CD4-positive, alpha-beta T cell treated with Interleukin-6 at 100 ng/mL for 8 hours (primary cell): ENCODE results near the gene MS4A4E.
A peak's percentile ranks its signal among the peaks of the same experiment; 100 is the strongest.
"Not testable (repeated sequence)": the region's sequence is repeated elsewhere in the genome, so short reads cannot be mapped to it uniquely, and the experiment has no call there.

Experiments
- DNase-seq: peaks from one replicate; pipeline ENCODE4 v3.0.0-alpha.2; 2020; ENCODE audit warnings: mixed read lengths, low spot score

The MS4A4E gene

GRCh38 chr11:60242740-60243239 is at the start of gene MS4A4E:
Gene MS4A4E (minus strand): TSS chr11:60243137. CDS start chr11:60230055, 13,082 bp downstream.
- DNase-seq = no peak

- DNase-seq = no peak
Measured at GRCh38 chr11:60292145-60292544, 49.2 kb upstream of the MS4A4E start.

GRCh38 chr11:60288531-60288930 is 45.6 kb upstream of the MS4A4E start:
- no peak for DNase-seq

- DNase-seq = not testable (repeated sequence)
Measured at GRCh38 chr11:60285411-60286126, 42.6 kb upstream of the MS4A4E start.

GRCh38 chr11:60282286-60282685 is 39.3 kb upstream of the MS4A4E start:
- DNase-seq = no peak

- no peak for DNase-seq
Measured at GRCh38 chr11:60281485-60281884, 38.5 kb upstream of the MS4A4E start.

- DNase-seq = no peak
Measured at GRCh38 chr11:60280412-60280811, 37.5 kb upstream of the MS4A4E start, which contains the start of gene MS4A4A. Gene MS4A4A (plus strand): TSS chr11:60280666. CDS start chr11:60280676, 10 bp downstream.

DNA sequence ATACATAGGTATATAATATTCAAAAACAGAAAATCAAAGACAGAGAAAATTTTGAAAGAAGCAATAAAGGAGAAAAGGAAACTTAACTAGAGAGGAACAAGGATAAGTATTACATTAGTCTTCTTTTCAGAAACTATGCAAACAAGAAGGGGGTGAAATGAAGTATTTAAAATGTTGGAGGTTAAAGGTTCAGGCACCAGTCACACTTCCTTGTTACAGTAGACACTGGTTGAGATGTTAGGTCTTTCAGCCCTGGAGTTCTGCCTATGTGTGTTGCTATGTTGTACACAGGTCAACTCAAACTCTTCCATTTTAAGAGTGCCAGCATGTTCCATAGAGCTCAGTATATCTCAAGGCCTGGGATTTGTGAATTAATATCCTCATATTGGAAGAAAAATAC is 31.5 kb upstream of the MS4A4E start:
- DNase-seq = no peak

DNA sequence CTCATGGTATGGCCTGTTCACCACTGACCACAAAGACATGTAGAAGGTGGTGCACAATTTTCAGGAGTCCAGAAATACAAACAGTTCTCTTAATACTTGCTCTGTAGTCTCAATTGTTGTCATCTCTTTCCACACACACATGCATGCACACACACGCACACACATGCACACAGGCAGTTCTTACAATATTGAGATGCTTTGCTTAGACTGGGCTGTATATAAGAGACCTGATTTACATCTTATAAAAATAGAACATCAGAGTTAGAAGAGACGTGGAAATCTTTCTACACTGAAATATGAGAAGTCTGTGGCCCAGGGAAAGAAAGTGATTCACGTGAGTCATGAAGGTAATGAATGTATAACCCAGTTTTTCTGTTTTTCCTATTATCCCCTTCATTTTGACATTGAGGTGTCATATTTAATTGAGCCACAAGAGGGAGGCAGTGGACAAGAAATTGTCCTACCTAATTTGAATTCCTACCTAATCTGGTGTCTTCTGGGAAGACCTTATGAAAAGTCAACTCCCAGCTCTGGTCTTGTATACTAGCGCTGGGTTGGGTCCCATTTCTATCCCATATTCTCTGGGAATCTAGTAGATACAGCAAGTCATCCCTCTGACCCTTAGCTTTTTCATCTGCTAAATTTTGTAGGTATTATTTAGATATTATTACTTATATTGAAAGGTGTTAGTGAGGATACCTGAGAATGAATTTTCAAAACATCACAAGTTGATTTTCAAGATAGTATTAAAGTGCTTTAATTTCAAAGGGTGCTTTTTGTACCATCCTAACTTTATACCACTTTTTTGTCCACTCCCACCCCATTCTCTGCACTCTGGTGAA is 22.7 kb upstream of the MS4A4E start:
- no peak for DNase-seq

DNA sequence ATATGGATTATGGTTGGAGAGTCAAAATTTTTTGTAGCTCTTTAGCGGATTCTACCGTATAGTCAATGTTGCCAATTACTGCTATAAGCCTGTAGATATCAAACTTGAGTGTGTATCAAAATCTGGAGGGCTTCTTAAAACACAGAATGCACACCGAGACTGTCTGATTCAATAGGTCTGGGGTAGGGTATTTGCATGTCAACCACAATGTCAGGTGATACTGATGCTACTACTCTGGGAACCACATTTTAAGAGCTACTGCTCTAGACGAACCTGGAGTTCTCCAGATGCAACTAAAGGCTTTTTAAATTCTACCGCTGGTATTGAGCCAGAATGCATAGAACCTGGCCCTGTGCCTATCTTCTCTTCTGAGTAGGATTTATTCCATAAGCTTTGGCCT is 21.7 kb upstream of the MS4A4E start:
- DNase-seq = no peak

GRCh38 chr11:60263402-60263801 is 20.5 kb upstream of the MS4A4E start:
- DNase-seq = no peak

GRCh38 chr11:60261014-60261413 is 18.1 kb upstream of the MS4A4E start:
- DNase-seq = no peak

DNA sequence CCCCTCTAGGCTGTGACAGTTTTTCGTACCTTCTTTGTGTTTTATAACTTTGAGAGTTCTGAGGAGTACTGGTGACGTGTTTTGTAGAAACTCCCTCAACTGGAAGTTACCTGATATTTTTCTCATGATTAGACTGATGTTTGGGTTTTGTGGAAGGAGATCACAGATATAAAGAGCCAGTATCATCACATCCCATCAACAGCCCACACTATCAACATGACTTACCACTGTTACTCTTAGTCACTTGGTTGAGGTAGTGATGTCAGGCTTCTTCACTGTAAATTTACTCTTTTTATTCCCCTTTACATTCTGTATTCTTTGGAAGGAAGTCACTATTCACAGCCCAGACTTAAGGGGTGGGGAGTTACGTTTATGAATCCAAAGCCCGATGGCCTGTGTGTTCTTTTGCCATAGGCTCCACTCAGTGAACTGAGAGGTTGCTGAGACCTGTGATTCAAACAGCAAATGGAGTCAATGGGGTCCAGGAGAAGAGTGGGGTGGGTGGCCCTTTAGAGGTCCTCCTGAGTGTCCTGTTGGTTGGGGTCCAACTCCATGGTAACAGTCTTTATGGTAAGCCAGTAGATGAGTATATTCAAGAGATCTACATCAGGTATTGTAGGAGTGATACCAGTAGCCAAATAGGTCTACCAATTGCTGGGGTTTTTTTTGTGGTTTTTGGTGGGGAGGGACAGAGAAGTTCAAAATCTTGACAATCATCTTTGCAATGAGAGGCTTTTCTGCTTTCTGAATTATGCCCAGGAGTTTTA is 15.2 kb upstream of the MS4A4E start:
- DNase-seq = no peak

DNA sequence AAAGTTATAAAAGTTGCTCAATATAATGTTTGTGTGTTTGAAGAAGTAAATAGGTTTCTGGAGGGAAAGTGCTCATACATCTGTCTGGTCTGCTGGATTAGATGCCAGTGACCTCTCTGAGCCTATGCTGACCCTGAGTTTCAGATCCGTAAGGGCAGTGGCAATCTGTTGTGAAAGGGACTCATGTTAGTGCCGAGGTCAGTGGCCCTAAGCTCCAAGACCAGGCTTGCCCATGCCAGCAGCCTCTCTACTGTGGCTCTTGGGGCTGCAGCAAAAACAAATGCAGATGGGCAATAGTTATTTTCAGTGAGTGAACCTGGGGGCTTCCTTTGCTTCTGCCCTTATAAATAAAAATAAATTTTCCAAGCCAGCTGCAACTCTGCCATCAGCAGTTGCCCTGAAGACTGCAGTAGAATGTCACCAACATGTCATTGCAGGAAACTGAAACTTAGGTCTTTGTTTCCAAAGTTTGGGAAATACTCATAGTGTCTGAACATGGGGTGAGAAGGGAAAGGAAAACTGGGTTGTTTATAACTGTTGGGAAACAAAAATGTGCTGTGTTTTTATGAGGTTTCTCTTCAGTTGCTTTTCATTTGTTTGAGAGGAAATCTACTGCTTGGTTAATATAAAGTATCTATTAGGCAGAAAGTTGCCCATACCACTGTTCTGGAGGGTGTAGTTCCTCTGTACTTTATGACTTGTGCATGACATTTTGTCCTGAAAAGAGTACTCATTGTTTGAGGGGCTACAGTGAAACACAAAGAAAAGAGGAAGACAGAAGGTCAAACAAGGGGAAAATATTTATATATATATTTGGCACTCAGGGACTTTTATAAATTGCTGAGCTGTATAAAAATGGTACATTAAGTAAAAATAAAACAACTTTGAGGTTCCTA is 9.5 kb upstream of the MS4A4E start:
- no peak for DNase-seq

DNA sequence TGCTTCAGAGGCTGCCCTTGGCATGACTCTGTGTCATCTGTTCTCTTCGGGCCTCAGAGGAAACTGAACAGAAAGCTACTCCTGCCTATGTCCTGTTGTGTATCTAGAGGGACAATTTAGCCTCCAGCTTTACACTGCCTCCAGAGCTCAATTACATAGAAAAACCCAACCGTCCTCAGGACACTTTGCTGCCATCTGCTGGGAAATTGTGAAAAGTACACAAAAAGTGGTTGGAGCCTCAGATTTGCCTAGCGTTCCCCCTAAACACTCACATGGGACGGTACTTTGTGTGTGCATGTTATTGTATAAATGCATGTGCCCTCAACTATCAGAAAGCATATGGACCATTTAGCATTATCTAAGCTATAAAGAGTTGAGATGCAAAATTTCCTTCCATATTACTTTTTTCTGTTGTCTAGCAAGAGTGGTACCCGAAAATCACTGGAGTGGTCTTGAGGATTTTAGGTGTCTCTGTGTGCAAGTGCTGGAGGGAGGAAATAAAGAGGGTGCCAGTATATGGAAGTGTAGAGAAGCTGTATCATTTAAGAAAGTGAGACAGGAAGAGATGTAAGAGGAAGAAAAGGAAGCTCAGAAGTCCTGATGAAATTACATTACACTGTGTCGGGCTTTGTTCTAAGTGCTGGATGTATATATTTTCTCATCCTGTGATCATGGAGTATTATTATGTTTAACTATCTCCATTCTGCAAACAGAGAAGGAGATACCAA is 8.7 kb upstream of the MS4A4E start:
- peak; percentile 6 for DNase-seq

DNA sequence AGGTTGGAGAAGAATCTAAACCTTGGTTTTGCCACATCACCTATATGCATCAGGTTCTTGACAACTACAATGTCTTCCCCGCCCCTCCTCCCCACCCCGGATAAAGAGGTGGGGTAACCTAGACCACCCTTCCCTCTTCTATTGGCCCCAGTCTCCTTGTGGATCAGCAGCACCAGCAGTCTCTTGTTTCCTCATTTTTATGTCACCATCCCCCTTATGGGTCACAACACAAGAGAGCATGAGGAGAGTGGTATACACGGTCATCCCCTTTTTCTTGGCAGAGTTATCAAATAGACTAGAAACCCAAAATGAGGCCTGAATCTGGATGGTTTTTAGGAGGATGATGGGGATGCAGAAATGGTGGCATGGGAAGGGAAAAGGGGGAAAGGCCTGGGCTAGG is 1.2 kb downstream of the MS4A4E start:
- no peak for DNase-seq

DNA sequence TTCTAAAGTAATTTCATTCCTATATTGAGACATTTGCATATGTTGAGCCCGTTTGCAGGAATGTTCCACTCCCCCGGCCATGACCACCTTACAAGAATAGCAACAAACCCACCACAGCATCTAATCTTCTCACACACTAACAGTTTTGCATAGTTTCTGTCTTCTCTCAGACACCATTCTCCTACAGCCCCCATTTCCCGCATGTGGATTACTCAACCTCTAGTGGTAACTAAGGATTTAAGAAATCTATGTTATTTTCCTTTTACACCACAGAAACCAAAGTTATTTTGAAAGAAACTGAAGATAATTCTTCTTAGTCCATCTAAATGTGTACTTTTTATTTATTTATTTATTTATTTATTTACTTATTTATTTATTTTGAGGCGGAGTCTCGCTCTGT is 2.3 kb downstream of the MS4A4E start:
- no peak for DNase-seq

DNA sequence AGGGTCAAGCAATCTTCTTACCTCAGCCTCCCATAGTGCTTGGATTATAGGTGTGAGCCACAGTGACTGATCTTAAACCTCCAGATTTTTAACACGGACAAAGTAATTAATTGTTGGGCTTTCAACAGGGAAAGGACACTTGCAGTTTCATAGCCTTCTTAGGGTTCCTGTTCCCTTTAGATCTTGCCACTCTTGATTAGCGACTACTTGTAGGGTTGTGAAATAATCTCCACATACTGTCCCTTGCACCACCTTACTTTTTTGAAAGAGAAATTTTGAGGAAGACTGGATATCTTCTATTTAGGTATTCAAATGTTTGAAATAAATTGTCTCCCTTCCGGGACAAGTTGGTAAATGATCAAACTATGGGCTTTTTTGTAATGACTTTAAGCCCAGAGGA is 7.6 kb downstream of the MS4A4E start:
- DNase-seq = no peak

- no peak for DNase-seq
Measured at GRCh38 chr11:60230681-60231080, 12.3 kb downstream of the MS4A4E start.

DNA sequence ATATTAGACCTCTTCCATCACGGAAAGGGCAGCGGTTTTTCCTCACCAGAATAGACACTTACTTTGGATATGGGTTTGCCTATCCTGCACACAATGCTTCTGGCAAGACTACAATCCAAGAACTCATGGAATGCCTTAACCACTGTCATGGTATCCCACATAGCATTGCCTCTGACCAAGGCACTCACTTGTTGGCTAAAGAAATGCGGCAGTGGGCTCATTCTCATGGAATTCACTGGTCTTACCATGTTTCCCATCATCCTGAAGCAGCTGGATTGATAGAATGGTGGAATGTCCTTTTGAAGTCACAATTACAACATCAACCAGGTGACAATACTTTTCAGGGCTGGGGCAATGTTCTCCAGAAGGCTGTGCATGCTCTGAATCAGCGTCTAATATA is 20.8 kb downstream of the MS4A4E start:
- DNase-seq = no peak

DNA sequence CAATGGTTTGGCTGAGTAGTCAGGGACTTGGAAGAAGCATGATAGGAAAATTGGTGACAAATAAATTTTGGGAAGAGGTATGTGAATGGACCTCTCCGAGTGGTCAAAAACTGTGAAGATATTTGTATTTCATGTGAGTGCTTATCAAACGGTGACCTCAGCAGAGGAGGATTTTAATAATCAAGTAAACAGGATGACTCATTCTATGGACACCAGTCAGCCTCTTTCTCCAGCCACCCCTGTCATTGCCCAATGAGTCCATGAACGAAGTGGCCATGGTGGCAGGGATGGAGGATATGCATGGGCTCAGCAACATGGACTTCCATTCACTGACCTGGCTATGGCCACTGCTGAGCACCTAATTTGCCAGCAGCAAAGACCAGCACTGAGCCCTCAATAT is 21.2 kb downstream of the MS4A4E start:
- DNase-seq = no peak
